PC-9 (cell line): ENCODE data around the gene RBX1. TPM values are rescaled to one million over a fixed set of nuclear protein-coding genes. Genes with fewer than 3 reads are reported as not detected.

Experiments
- BruUV-seq: library from RNA; stranded (reverse); fragments of 400-500 nt; replicated peaks from 2 replicates; lab custom pipeline; 2021; lab: Mats Ljungman, UMichigan
- CTCF ChIA-PET: fragments of 300-600 bp; sonication (Branson Sonifier 250); formaldehyde crosslinking; loops from one replicate; lab custom pipeline; 2022; ENCODE audit warnings: antibody characterized with exemption; lab: Charles Lee
- POLR2A ChIA-PET: fragments of 300-600 bp; sonication (Branson Sonifier 250); formaldehyde crosslinking; loops from one replicate; lab custom pipeline; 2022; ENCODE audit warnings: antibody characterized with exemption; ENCODE audit not compliant: unreplicated experiment; lab: Charles Lee
- DNase-seq, 2 experiments: peaks; one replicate each; pipeline versions ENCODE4 v3.0.0 to v3.0.0-alpha.2; 2015 to 2022; ENCODE audit warnings: mixed read lengths in 1 of 2
- H2AFZ ChIP-seq: fragments of 200-600 bp; sonication (generic); 2 replicates; pipeline ENCODE4 v1.8.1; 2017; ENCODE audit warnings: antibody characterized with exemption
- H3F3A ChIP-seq: fragments of 200-600 bp; sonication (generic); 2 replicates; pipeline ENCODE4 v1.8.1; 2017; ENCODE audit warnings: antibody characterized with exemption, mild to moderate bottlenecking, low read depth; ENCODE audit not compliant: insufficient read depth
- H3K27ac ChIP-seq: fragments of 200-600 bp; sonication (generic); 2 replicates; pipeline ENCODE4 v1.6.1; 2016; ENCODE audit warnings: mixed run types
- H3K27me3 ChIP-seq: fragments of 200-600 bp; sonication (generic); 2 replicates; pipeline ENCODE4 v1.6.1; 2016; ENCODE audit warnings: low read depth, mixed run types; ENCODE audit not compliant: insufficient read depth
- H3K36me3 ChIP-seq: fragments of 200-600 bp; sonication (generic); 2 replicates; pipeline ENCODE4 v1.6.1; 2016; ENCODE audit warnings: low read depth, mixed run types
- H3K4me1 ChIP-seq: fragments of 200-600 bp; sonication (generic); replicated peaks from 2 replicates; pipeline ENCODE4 v1.6.1; 2016; ENCODE audit warnings: mixed run types; ENCODE audit not compliant: insufficient read depth
- H3K4me2 ChIP-seq: fragments of 200-600 bp; sonication (generic); 2 replicates; pipeline ENCODE4 v1.6.1; 2017; ENCODE audit warnings: mixed run types
- H3K4me3 ChIP-seq: fragments of 200-600 bp; sonication (generic); 2 replicates; pipeline ENCODE4 v1.6.1; 2016; ENCODE audit warnings: mixed run types
- H3K79me2 ChIP-seq: fragments of 200-600 bp; sonication (generic); 2 replicates; pipeline ENCODE4 v1.6.1; 2017; ENCODE audit warnings: low read depth, mixed run types
- H3K9me2 ChIP-seq: fragments of 200-600 bp; sonication (generic); 2 replicates; pipeline ENCODE4 v1.8.1; 2017; ENCODE audit warnings: mild to moderate bottlenecking; ENCODE audit not compliant: insufficient read depth
- H3K9me3 ChIP-seq: fragments of 200-600 bp; sonication (generic); 2 replicates; pipeline ENCODE4 v1.8.1; 2016; ENCODE audit warnings: low read depth; ENCODE audit not compliant: insufficient read depth
- H4K20me1 ChIP-seq: fragments of 200-600 bp; sonication (generic); 2 replicates; pipeline ENCODE4 v1.8.1; 2017; ENCODE audit not compliant: insufficient read depth
- CTCF ChIP-seq: fragments of 200-600 bp; sonication (generic); conservative IDR thresholded peaks from 2 replicates; pipeline ENCODE4 v1.6.1; 2017; ENCODE audit warnings: mixed run types, antibody characterized with exemption, mild to moderate bottlenecking, moderate library complexity
- EZH2 ChIP-seq: fragments of 200-600 bp; sonication (generic); IDR thresholded peaks from 2 replicates; pipeline ENCODE4 v1.8.0; 2017; ENCODE audit warnings: antibody characterized with exemption, low read depth
- intact Hi-C: fragments of 100-400 bp; cut with micrococcal nuclease; formaldehyde crosslinking; loops from one replicate; pipeline ENCODE4 v1.10.0; 2022; ENCODE audit not compliant: unreplicated experiment
- total RNA-seq: library from RNA; stranded (reverse); gene quantifications from 2 replicates; pipeline ENCODE4 v1.2.3, GENCODE V29; 2021

The RBX1 gene
- total RNA-seq, 1 experiment from 2014 or later, result 52.9 TPM

GRCh38 chr22:40966726-40967085 lies 15.5 kb downstream of the RBX1 start:
- H3K4me1 ChIP-seq, result no peaks in the 10 kb centered on the region
- intact Hi-C loops, result no loop called here
- ChIA-PET CTCF (no interaction called here), POLR2A (no interaction called here)
- H3K27ac ChIP-seq, result no peak overlapping the region
- no peak for DNase-seq
- no peak overlapping the region for H3K4me2 ChIP-seq
- peaks cover 44% of the 10 kb centered on the region for H3K36me3 ChIP-seq
- H3K9me3 ChIP-seq, result no peaks in the 10 kb centered on the region
- H3K4me3 ChIP-seq, result no peak overlapping the region
- H2AFZ ChIP-seq, result no peak overlapping the region
- peaks cover 32% of the 10 kb centered on the region for H3F3A ChIP-seq
- H3K9me2 ChIP-seq, result no peaks in the 10 kb centered on the region
- 0 out of 2 replicates have a peak, but pooled peaks cover 3% of the 10 kb centered on the region for H4K20me1 ChIP-seq
- no TSS peak for BruUV-seq
- TF ChIP-seq EZH2 (no peak), CTCF (no peak)
- peaks cover 5% of the 10 kb centered on the region; the same call in 1 of the 2 replicates for H3K79me2 ChIP-seq
- no peaks in the 10 kb centered on the region for H3K27me3 ChIP-seq

- intact Hi-C loops, result no loop called here
- Histone ChIP-seq H3K4me2 (no peak overlapping the region), H3K4me3 (no peak overlapping the region), H2AFZ (no peak overlapping the region), H3K36me3 (peaks cover 44% of the 10 kb centered on the region), H3K79me2 (no peaks in the 10 kb centered on the region), H3K27ac (no peak overlapping the region), H4K20me1 (0 out of 2 replicates have a peak, but pooled peaks cover 3% of the 10 kb centered on the region), H3K27me3 (no peaks in the 10 kb centered on the region), H3F3A (peaks cover 34% of the 10 kb centered on the region), H3K4me1 (no peaks in the 10 kb centered on the region), H3K9me3 (no peaks in the 10 kb centered on the region), H3K9me2 (no peaks in the 10 kb centered on the region)
- TF ChIP-seq EZH2 (no peak), CTCF (no peak)
- POLR2A ChIA-PET, result no interaction called here
- no peak for DNase-seq
- CTCF ChIA-PET, result no interaction called here
- BruUV-seq, result no TSS peak
These were observed 16.1 kb downstream of the RBX1 start for GRCh38 chr22:40967111-40967760.

- H3K9me2 ChIP-seq, result no peaks in the 10 kb centered on the region
- no peaks in the 10 kb centered on the region for H3K4me1 ChIP-seq
- H3K27me3 ChIP-seq, result no peaks in the 10 kb centered on the region
- POLR2A ChIA-PET, result no interaction called here
- no peaks in the 10 kb centered on the region for H3K79me2 ChIP-seq
- no peak for DNase-seq
- no TSS peak for BruUV-seq
- H3K4me2 ChIP-seq, result no peak overlapping the region
- no peak overlapping the region for H3K4me3 ChIP-seq
- H3F3A ChIP-seq, result peaks cover 57% of the 10 kb centered on the region
- H3K9me3 ChIP-seq, result no peaks in the 10 kb centered on the region
- no peak overlapping the region for H3K27ac ChIP-seq
- CTCF ChIA-PET, result interaction anchor here (0.5 to 0.7 kb wide), 2 partner anchors 198 to 1074 kb away, joined by 3 to 5 read pairs; no protein-coding TSS in a partner anchor
- intact Hi-C loops, result no loop called here
- no peak overlapping the region for H2AFZ ChIP-seq
- no peak for TF ChIP-seq CTCF
- TF ChIP-seq EZH2, result no peak
- H4K20me1 ChIP-seq, result no peaks in the 10 kb centered on the region
- 0 out of 2 replicates have a peak, but pooled peaks cover 12% of the 10 kb centered on the region for H3K36me3 ChIP-seq
These were observed 21.4 kb downstream of the RBX1 start for GRCh38 chr22:40972587-40972986.
